ENCODE measurements around the gene NNT.

- no peak for TF ChIP-seq ZFX (IDR thresholded peaks at IDR 0.05; ENCODE audit: borderline replicate concordance)
- TF ChIP-seq, protein P1, sequence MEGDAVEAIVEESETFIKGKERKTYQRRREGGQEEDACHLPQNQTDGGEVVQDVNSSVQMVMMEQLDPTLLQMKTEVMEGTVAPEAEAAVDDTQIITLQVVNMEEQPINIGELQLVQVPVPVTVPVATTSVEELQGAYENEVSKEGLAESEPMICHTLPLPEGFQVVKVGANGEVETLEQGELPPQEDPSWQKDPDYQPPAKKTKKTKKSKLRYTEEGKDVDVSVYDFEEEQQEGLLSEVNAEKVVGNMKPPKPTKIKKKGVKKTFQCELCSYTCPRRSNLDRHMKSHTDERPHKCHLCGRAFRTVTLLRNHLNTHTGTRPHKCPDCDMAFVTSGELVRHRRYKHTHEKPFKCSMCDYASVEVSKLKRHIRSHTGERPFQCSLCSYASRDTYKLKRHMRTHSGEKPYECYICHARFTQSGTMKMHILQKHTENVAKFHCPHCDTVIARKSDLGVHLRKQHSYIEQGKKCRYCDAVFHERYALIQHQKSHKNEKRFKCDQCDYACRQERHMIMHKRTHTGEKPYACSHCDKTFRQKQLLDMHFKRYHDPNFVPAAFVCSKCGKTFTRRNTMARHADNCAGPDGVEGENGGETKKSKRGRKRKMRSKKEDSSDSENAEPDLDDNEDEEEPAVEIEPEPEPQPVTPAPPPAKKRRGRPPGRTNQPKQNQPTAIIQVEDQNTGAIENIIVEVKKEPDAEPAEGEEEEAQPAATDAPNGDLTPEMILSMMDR (IDR thresholded peaks at IDR 0.05) = no peak
Measured at GRCh38 chr5:43677253-43677652, 74.3 kb downstream of the NNT start.

All from 22Rv1 (cell line).